ENCODE results near the gene FAM117B.
"Not testable (repeated sequence)": the region's sequence is repeated elsewhere in the genome, so short reads cannot be mapped to it uniquely, and the experiment has no call there.

The FAM117B gene

GRCh38 chr2:202705446-202706020, 70.8 kb downstream of the FAM117B start:
- no peak for DNase-seq

- not testable (repeated sequence) for DNase-seq
Measured at GRCh38 chr2:202714971-202715935, 80.5 kb downstream of the FAM117B start.

GRCh38 chr2:202716114-202716718, 81.4 kb downstream of the FAM117B start:
- no peak for DNase-seq

GRCh38 chr2:202716953-202717597, 82.3 kb downstream of the FAM117B start:
- no peak for DNase-seq

GRCh38 chr2:202717598-202718310, 83.0 kb downstream of the FAM117B start:
- DNase-seq, result no peak

- no peak for DNase-seq
Measured at GRCh38 chr2:202718614-202719013, 83.8 kb downstream of the FAM117B start.

GRCh38 chr2:202720226-202720625, 85.5 kb downstream of the FAM117B start:
- DNase-seq, result no peak

GRCh38 chr2:202721621-202722020, 86.9 kb downstream of the FAM117B start:
- no peak for DNase-seq

GRCh38 chr2:202723746-202724145, 89.0 kb downstream of the FAM117B start:
- DNase-seq, result no peak

- DNase-seq, result no peak
Measured at GRCh38 chr2:202726070-202726469, 91.3 kb downstream of the FAM117B start.

GRCh38 chr2:202736826-202737225, 102.1 kb downstream of the FAM117B start:
- no peak for DNase-seq

GRCh38 chr2:202743613-202744012, 108.8 kb downstream of the FAM117B start:
- no peak for DNase-seq

- DNase-seq, result no peak
Measured at GRCh38 chr2:202749477-202749876, 114.7 kb downstream of the FAM117B start.

GRCh38 chr2:202750763-202751427, 116.1 kb downstream of the FAM117B start:
- DNase-seq, result no peak

GRCh38 chr2:202752071-202752470, 117.3 kb downstream of the FAM117B start:
- DNase-seq, result no peak

- no peak for DNase-seq
Measured at GRCh38 chr2:202754936-202755335, 120.2 kb downstream of the FAM117B start.

GRCh38 chr2:202756598-202756997, 121.8 kb downstream of the FAM117B start:
- DNase-seq, result no peak

- DNase-seq, result no peak
Measured at GRCh38 chr2:202757339-202757738, 122.6 kb downstream of the FAM117B start.

- no peak for DNase-seq
Measured at GRCh38 chr2:202758128-202758527, 123.4 kb downstream of the FAM117B start.

- no peak for DNase-seq
Measured at GRCh38 chr2:202758604-202759003, 123.8 kb downstream of the FAM117B start.

GRCh38 chr2:202760848-202761247, 126.1 kb downstream of the FAM117B start:
- DNase-seq, result no peak

- peak; percentile 29 to 48 for DNase-seq
Measured at GRCh38 chr2:202762556-202762955, 127.8 kb downstream of the FAM117B start.

Measured in CD4-positive, alpha-beta T cell treated with Interleukin-4 for 1 hour (primary cell).